GM12878 (cell line): ENCODE data around the gene COL23A1. TPM values are rescaled to one million over a fixed set of nuclear protein-coding genes. Genes with fewer than 3 reads are reported as not detected.

Source experiments
- ATAC-seq: fragments of 200-7000 bp; cut with Tn5 transposase; 3 replicates; pipeline ENCODE4 v1.9.1; 2020; ENCODE audit warnings: mild to moderate bottlenecking, moderate library complexity
- BruUV-seq: library from RNA; stranded (reverse); fragments of 400-500 nt; replicated peaks from 2 replicates; lab custom pipeline; 2021; lab: Mats Ljungman, UMichigan
- CTCF ChIA-PET: fragments of 300-600 bp; sonication (Branson Sonifier 250); formaldehyde crosslinking; extraction: SDS; loops from one replicate; lab custom pipeline; 2021; ENCODE audit warnings: inconsistent platforms; lab: Yijun Ruan, JAX
- POLR2A ChIA-PET: fragments of 350-600 bp; formaldehyde crosslinking; extraction: SDS; loops from one replicate; lab custom pipeline; 2021; ENCODE audit warnings: inconsistent platforms; lab: Charles Lee
- RAD21 ChIA-PET: fragments of 300-600 bp; sonication (Branson Sonifier 250); formaldehyde crosslinking; loops from one replicate; lab custom pipeline; 2023; ENCODE audit warnings: antibody characterized with exemption; ENCODE audit not compliant: unreplicated experiment; lab: Charles Lee
- SMC1A ChIA-PET: fragments of 300-600 bp; sonication (Branson Sonifier 250); formaldehyde crosslinking; loops from one replicate; lab custom pipeline; 2023; ENCODE audit not compliant: unreplicated experiment, uncharacterized antibody; lab: Charles Lee
- DNase-seq: peaks from one replicate; pipeline ENCODE4 v3.0.0-alpha.2; 2011; ENCODE audit warnings: low read depth, low spot score
- FAIRE-seq: peaks from 3 replicates; lab custom pipeline; 2011; peaks lifted over from hg19 to GRCh38; lab: Jason Lieb, UNC
- H2AFZ ChIP-seq: 2 replicates; pipeline ENCODE4 v1.6.0; 2011; ENCODE audit warnings: low read depth, low read length, control low read depth; ENCODE audit not compliant: control insufficient read depth
- H3K27ac ChIP-seq: 2 replicates; pipeline ENCODE4 v1.5.1; 2011; ENCODE audit warnings: control low read depth; ENCODE audit not compliant: control insufficient read depth, insufficient read depth
- H3K27me3 ChIP-seq, 2 experiments: replicated peaks in 1 of 2; 2 replicates each; pipeline versions ENCODE4 v1.6.0 to v1.6.1; 2011; ENCODE audit warnings: low read length in 1 of 2; ENCODE audit not compliant: control insufficient read depth in 2 of 2, insufficient read depth in 2 of 2
- H3K36me3 ChIP-seq, 2 experiments: 2 replicates each; pipeline ENCODE4 v1.5.1; 2011; ENCODE audit warnings: low read length in 1 of 2; ENCODE audit not compliant: control insufficient read depth in 2 of 2, insufficient read depth in 2 of 2
- H3K4me1 ChIP-seq: 2 replicates; pipeline ENCODE4 v1.6.1; 2011; ENCODE audit warnings: mild to moderate bottlenecking, low read length, moderate library complexity, mixed read lengths; ENCODE audit not compliant: control insufficient read depth, insufficient read depth
- H3K4me2 ChIP-seq: 2 replicates; pipeline ENCODE4 v1.6.0; 2011; ENCODE audit warnings: control low read depth; ENCODE audit not compliant: control insufficient read depth, insufficient read depth
- H3K4me3 ChIP-seq: fragments of 200-600 bp; sonication (generic); 2 replicates; pipeline ENCODE4 v1.5.1; 2016
- H3K79me2 ChIP-seq: 2 replicates; pipeline ENCODE4 v1.6.0; 2011; ENCODE audit warnings: low read length; ENCODE audit not compliant: control insufficient read depth, insufficient read depth
- H3K9ac ChIP-seq: 2 replicates; pipeline ENCODE4 v1.8.0; 2011; ENCODE audit warnings: low read length, control low read depth, mixed read lengths; ENCODE audit not compliant: control insufficient read depth, insufficient read depth
- H3K9me3 ChIP-seq: replicated peaks from 3 replicates; pipeline ENCODE4 v1.5.1; 2011; ENCODE audit warnings: mild to moderate bottlenecking, low read length; ENCODE audit not compliant: control insufficient read depth, insufficient read depth
- H4K20me1 ChIP-seq: 2 replicates; pipeline ENCODE4 v1.6.0; 2011; ENCODE audit not compliant: control insufficient read depth, insufficient read depth
- BRCA1 ChIP-seq: IDR thresholded peaks from 2 replicates; pipeline ENCODE4 v1.6.1; 2011; ENCODE audit warnings: low read depth, low read length, improper control_type of control experiment
- CHD4 ChIP-seq: fragments of 200-600 bp; sonication (generic); IDR thresholded peaks from 2 replicates; pipeline ENCODE4 v1.6.1; 2016; ENCODE audit warnings: mild to moderate bottlenecking
- FOS ChIP-seq: IDR thresholded peaks from 3 replicates; pipeline ENCODE4 v1.6.1; 2011; ENCODE audit warnings: borderline replicate concordance; ENCODE audit not compliant: insufficient read length; ENCODE audit errors: extremely low read depth
- FOXK2 ChIP-seq: fragments of 450-650 bp; IDR thresholded peaks from 2 replicates; pipeline ENCODE4 v1.6.1; 2017; ENCODE audit warnings: mild to moderate bottlenecking, moderate library complexity
- IRF4 ChIP-seq: IDR thresholded peaks from 2 replicates; pipeline ENCODE4 v1.6.1; 2011; ENCODE audit warnings: low read depth, low read length
- MXI1 ChIP-seq: fragments of 150-350 bp; IDR thresholded peaks from 2 replicates; pipeline ENCODE4 v1.6.1; 2011; ENCODE audit warnings: low read depth, mild to moderate bottlenecking, inconsistent platforms, low read length, improper control_type of control experiment
- POLR2AphosphoS5 ChIP-seq: IDR thresholded peaks from 2 replicates; pipeline ENCODE4 v1.6.1; 2011; ENCODE audit warnings: mild to moderate bottlenecking, low read length, inconsistent platforms
- RUNX3 ChIP-seq: IDR thresholded peaks from 2 replicates; pipeline ENCODE4 v1.6.1; 2012; ENCODE audit warnings: low read length, inconsistent platforms
- SMC3 ChIP-seq: IDR thresholded peaks from 2 replicates; pipeline ENCODE4 v1.6.1; 2011; ENCODE audit warnings: low read length, improper control_type of control experiment, borderline replicate concordance
- SP1 ChIP-seq: IDR thresholded peaks from one replicate; pipeline ENCODE4 v1.6.1; 2011; ENCODE audit warnings: low read depth, low read length
- YY1 ChIP-seq: IDR thresholded peaks from 2 replicates; pipeline ENCODE4 v1.6.1; 2011; ENCODE audit warnings: low read depth, mild to moderate bottlenecking, low read length
- WGBS: methylation state at CpG from one replicate; pipeline ENCODE4 v1.1.6; 2016; ENCODE audit warnings: low lambda C conversion rate; ENCODE audit not compliant: insufficient replicate concordance, insufficient coverage; ENCODE audit errors: missing lambda C conversion rate; 5-methylcytosine and 5-hydroxymethylcytosine counted together
- in situ Hi-C: fragments of 300-500 bp; cut with MboI; formaldehyde crosslinking; loops from 9 replicates; pipeline ENCODE4 v1.14.3; 2018; ENCODE audit warnings: mixed read lengths
- intact Hi-C: fragments of 100-400 bp; cut with micrococcal nuclease; formaldehyde crosslinking; loops from one replicate; pipeline ENCODE4 v1.14.2; 2022; ENCODE audit not compliant: unreplicated experiment
- polyA plus RNA-seq, 11 experiments: library from polyadenylated mRNA; depleted of rRNA in 4 of 11; unstranded in 6 of 11; stranded (reverse) in 5 of 11; fragments of >200 nt; fragmentation: Nextera tagmentation in 4 of 11; fragmentation: Illumina TruSeq in 1 of 11; extraction: Ambion mirVana in 4 of 11; extraction: Trizol in 1 of 11; gene quantifications; 1 replicate in 1 of 11; 2 replicates in 10 of 11; pipeline versions ENCODE4 v1.2.1 to v1.2.3, GENCODE V29; 2011 to 2016; ENCODE audit warnings: inconsistent platforms in 2 of 11, missing spikeins in 2 of 11, low read depth in 1 of 11
- total RNA-seq, 4 experiments: library from RNA; depleted of rRNA in 3 of 4; stranded (reverse); fragments of >200 nt in 3 of 4; fragmentation: Illumina TruSeq in 1 of 4; extraction: Trizol in 1 of 4; gene quantifications; 2 replicates each; pipeline versions ENCODE4 v1.2.1 to v1.2.3, GENCODE V29; 2013 to 2021
- TF ChIP-seq, protein P1 (sequence below): fragments of 450-650 bp; IDR thresholded peaks from 2 replicates; pipeline ENCODE4 v1.6.1; 2017; ENCODE audit warnings: mild to moderate bottlenecking
- TF ChIP-seq, protein P2 (sequence below): IDR thresholded peaks from 2 replicates; pipeline ENCODE4 v1.6.1; 2011; ENCODE audit warnings: borderline replicate concordance, low read depth, mild to moderate bottlenecking, moderate library complexity, mixed read lengths, low read length; ENCODE audit not compliant: insufficient read depth; ENCODE audit errors: extremely low read length
- TF ChIP-seq, protein P3 (sequence below): fragments of 150-350 bp; IDR thresholded peaks from 2 replicates; pipeline ENCODE4 v1.6.1; 2014; ENCODE audit warnings: mild to moderate bottlenecking, low read depth, low read length
- TF ChIP-seq, protein P4 (sequence below): IDR thresholded peaks from 2 replicates; pipeline ENCODE4 v1.6.1; 2012; ENCODE audit warnings: mild to moderate bottlenecking, low read depth, low read length

The COL23A1 gene
- total and polyA plus RNA-seq, 10 of the 15 experiments (the other 5 are each of a cell fraction or from before 2014, with no cell fraction given) = 0.03 to 0.83 (median 0.09) TPM; not detected in 5

DNA sequence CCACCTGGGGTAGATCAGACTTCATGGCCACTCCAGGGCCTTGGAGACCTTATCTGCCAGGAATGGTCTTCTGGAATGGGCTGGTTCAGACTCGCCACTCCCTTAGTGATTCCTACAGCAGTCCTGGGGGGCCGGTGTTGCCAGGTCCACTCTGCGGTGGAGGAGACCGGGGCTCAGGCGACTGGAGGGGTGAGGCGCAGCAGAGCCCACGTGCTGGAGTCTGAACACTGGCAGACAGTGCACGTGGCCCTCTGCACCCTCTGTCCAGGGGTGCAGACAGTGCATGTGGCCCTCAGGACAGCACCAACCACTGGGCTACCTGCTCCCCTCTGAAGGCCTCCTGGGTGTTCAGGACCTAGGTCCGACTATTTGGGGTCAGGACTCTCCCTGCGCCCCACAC is 262.7 kb downstream of the COL23A1 start:
- Histone ChIP-seq H3K4me2 (no peak overlapping the region), H3K27me3 (no peaks in the 10 kb centered on the region), H3K9ac (no peak overlapping the region), H3K36me3 (no peaks in the 10 kb centered on the region), H3K79me2 (peaks cover 4% of the 10 kb centered on the region; the same call in 1 of the 2 replicates), H3K9me3 (no peaks in the 10 kb centered on the region)
- no peak for FAIRE-seq
- ChIA-PET SMC1A (no interaction called here), CTCF (no interaction called here), RAD21 (no interaction called here)
- DNase-seq = no peak
- no peak for ATAC-seq
- in situ Hi-C loops = no loop called here
- WGBS = 44% methylated on average over 9 of the region's 10 CpGs
- no peak for TF ChIP-seq FOXK2
- no peak for TF ChIP-seq RUNX3
- no peak for TF ChIP-seq SP1
- TF ChIP-seq CHD4 = no peak
- TF ChIP-seq, protein P1, sequence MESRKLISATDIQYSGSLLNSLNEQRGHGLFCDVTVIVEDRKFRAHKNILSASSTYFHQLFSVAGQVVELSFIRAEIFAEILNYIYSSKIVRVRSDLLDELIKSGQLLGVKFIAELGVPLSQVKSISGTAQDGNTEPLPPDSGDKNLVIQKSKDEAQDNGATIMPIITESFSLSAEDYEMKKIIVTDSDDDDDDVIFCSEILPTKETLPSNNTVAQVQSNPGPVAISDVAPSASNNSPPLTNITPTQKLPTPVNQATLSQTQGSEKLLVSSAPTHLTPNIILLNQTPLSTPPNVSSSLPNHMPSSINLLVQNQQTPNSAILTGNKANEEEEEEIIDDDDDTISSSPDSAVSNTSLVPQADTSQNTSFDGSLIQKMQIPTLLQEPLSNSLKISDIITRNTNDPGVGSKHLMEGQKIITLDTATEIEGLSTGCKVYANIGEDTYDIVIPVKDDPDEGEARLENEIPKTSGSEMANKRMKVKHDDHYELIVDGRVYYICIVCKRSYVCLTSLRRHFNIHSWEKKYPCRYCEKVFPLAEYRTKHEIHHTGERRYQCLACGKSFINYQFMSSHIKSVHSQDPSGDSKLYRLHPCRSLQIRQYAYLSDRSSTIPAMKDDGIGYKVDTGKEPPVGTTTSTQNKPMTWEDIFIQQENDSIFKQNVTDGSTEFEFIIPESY = no peak
- TF ChIP-seq POLR2AphosphoS5 = no peak
- TF ChIP-seq SMC3 = no peak
- TF ChIP-seq, protein P2, sequence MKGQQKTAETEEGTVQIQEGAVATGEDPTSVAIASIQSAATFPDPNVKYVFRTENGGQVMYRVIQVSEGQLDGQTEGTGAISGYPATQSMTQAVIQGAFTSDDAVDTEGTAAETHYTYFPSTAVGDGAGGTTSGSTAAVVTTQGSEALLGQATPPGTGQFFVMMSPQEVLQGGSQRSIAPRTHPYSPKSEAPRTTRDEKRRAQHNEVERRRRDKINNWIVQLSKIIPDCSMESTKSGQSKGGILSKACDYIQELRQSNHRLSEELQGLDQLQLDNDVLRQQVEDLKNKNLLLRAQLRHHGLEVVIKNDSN = no peak
- no peak for TF ChIP-seq YY1
- TF ChIP-seq BRCA1 = no peak
- TF ChIP-seq, protein P3, sequence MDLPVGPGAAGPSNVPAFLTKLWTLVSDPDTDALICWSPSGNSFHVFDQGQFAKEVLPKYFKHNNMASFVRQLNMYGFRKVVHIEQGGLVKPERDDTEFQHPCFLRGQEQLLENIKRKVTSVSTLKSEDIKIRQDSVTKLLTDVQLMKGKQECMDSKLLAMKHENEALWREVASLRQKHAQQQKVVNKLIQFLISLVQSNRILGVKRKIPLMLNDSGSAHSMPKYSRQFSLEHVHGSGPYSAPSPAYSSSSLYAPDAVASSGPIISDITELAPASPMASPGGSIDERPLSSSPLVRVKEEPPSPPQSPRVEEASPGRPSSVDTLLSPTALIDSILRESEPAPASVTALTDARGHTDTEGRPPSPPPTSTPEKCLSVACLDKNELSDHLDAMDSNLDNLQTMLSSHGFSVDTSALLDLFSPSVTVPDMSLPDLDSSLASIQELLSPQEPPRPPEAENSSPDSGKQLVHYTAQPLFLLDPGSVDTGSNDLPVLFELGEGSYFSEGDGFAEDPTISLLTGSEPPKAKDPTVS = no peak
- TF ChIP-seq FOS = no peak
- TF ChIP-seq MXI1 = no peak
- TF ChIP-seq, protein P4, sequence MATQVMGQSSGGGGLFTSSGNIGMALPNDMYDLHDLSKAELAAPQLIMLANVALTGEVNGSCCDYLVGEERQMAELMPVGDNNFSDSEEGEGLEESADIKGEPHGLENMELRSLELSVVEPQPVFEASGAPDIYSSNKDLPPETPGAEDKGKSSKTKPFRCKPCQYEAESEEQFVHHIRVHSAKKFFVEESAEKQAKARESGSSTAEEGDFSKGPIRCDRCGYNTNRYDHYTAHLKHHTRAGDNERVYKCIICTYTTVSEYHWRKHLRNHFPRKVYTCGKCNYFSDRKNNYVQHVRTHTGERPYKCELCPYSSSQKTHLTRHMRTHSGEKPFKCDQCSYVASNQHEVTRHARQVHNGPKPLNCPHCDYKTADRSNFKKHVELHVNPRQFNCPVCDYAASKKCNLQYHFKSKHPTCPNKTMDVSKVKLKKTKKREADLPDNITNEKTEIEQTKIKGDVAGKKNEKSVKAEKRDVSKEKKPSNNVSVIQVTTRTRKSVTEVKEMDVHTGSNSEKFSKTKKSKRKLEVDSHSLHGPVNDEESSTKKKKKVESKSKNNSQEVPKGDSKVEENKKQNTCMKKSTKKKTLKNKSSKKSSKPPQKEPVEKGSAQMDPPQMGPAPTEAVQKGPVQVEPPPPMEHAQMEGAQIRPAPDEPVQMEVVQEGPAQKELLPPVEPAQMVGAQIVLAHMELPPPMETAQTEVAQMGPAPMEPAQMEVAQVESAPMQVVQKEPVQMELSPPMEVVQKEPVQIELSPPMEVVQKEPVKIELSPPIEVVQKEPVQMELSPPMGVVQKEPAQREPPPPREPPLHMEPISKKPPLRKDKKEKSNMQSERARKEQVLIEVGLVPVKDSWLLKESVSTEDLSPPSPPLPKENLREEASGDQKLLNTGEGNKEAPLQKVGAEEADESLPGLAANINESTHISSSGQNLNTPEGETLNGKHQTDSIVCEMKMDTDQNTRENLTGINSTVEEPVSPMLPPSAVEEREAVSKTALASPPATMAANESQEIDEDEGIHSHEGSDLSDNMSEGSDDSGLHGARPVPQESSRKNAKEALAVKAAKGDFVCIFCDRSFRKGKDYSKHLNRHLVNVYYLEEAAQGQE = no peak
- no peak for TF ChIP-seq IRF4
- TF ChIP-seq, all 136 proteins: peak for 0
- H3K4me3 ChIP-seq = no peak overlapping the region
- BruUV-seq = no TSS peak
- no peak overlapping the region for H2AFZ ChIP-seq
- POLR2A ChIA-PET = no interaction called here
- H4K20me1 ChIP-seq = no peaks in the 10 kb centered on the region
- no peak overlapping the region for H3K27ac ChIP-seq
- H3K4me1 ChIP-seq = peaks cover 10% of the 10 kb centered on the region
- intact Hi-C loops = no loop called here
